Measurements from ENCODE around the gene MYH13.

Gene MYH13

GRCh38 chr17:10349403-10349802 is 23.4 kb downstream of the MYH13 start:
- DNase-seq, result no peak

DNA sequence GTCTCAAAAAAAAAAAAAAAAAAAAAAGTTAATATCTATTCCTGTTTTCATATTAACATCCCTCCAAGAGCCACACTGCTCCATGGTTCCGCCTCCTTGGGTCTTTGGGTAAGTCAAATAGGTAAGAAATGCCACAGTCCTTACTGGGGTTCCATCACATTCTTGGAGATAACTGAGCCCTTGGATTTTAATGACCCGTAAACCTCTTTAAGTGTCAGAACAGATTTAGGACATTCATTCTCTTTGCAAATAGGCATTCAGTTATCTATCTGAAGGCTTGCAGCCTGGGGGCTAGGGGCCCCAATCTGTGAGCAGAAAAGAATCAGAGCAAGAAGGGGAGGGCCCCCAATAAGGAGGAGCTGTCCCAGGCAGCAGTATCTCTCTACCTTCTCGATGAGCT is 28.0 kb downstream of the MYH13 start:
- no peak for DNase-seq

DNA sequence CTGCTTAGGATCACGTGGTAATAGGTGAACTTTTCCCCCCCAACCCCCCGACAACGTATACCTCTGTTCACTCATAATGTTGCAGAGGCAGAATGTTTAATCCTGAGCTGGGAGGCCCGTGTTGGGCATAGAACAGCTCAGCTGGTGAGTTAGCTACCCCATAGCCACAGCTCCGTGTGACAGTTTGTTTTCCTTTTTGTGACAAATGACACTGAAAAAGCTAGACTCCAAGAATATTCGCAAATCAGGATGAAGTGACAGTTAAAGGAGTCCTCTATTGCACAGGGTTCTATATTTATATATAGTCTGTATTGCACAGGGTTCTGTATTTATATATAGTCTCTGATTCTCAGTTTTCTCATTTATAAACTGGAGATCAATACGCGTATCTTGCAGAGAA is 33.8 kb downstream of the MYH13 start:
- DNase-seq, result no peak

GRCh38 chr17:10337976-10338375 is 34.8 kb downstream of the MYH13 start:
- peak in 4 of 58 donors; percentile 1 to 4 (median 3) for DNase-seq

- DNase-seq, result peak in 2 of 58 donors; percentile 13 to 21
Measured at GRCh38 chr17:10337136-10337535, 35.7 kb downstream of the MYH13 start.

GRCh38 chr17:10336393-10336792 is 36.4 kb downstream of the MYH13 start:
- DNase-seq, result no peak

DNA sequence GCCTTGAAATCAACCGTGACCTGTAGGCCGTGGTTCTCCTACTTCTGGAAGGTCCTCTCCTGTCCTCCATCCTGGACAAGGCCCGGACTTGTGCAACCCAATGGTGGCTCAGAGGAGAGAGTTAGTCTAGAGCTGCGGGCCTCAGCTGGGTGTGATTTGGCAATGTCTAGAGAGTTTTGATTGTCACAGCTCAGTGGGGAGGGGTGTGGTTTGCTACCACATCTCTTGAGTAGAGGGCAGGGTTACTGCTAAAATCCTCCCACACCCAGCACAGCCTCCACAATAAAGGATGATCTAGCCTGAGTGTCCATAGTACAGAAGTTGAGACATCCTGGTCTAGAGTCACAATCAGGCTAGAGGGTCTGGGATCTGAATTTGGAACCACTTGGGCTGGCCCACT is 40.3 kb downstream of the MYH13 start:
- DNase-seq, result no peak

GRCh38 chr17:10328971-10329923 is 43.6 kb downstream of the MYH13 start:
- no peak for DNase-seq

DNA sequence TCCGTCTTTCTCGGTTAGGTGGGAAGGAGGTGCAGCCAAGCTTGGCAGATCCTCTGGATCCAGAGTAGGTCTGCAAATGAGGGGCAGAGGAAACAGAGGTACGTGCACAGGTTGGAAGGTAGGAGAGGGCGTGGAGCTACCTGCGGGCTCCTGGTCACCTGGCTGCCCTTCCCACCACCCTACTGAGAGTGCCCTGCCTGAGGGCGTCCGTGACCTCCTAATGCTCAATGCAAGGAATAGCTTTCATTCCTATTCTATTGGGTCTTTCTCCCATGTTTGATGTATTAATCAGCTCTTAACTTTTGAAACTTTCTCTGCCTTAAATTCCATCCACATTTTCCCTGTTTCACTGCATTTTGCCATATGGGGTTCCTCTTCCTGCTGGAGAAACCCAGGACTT is 44.6 kb downstream of the MYH13 start:
- DNase-seq, result no peak

GRCh38 chr17:10327640-10328039 is 45.2 kb downstream of the MYH13 start:
- DNase-seq, result peak in 48 of 58 donors; percentile 3 to 84 (median 44)

DNA sequence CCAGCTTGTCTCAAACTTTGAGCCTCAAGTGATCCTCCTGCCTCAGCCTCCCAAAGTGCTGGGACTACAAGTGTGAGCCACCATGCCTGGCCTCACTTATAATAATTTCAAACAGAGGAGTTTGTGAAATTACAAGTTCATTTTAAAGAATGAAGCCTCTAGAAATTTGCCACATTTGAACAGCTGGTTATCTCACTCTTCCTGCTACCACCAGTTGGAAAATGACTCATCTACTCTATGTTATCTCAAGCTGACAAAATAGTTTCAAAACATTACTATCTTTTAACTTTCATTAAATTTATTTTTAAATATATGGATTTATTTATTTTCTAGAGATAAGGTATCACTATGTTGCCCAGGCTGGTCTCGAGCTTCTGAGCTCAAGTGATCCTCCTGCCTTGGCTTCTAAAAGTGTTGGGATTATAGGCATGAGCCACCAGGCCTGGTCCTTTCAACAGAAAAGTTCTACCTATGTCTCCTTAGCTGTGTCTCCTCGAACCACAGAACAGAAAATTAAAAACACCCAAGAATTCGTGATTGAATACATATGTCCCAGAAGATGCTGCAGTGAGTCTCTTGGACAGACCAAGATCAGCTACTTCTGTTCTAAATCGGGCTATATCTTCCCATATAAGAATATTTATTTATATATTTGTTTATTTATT is 47.6 kb downstream of the MYH13 start:
- DNase-seq, result no peak

DNA sequence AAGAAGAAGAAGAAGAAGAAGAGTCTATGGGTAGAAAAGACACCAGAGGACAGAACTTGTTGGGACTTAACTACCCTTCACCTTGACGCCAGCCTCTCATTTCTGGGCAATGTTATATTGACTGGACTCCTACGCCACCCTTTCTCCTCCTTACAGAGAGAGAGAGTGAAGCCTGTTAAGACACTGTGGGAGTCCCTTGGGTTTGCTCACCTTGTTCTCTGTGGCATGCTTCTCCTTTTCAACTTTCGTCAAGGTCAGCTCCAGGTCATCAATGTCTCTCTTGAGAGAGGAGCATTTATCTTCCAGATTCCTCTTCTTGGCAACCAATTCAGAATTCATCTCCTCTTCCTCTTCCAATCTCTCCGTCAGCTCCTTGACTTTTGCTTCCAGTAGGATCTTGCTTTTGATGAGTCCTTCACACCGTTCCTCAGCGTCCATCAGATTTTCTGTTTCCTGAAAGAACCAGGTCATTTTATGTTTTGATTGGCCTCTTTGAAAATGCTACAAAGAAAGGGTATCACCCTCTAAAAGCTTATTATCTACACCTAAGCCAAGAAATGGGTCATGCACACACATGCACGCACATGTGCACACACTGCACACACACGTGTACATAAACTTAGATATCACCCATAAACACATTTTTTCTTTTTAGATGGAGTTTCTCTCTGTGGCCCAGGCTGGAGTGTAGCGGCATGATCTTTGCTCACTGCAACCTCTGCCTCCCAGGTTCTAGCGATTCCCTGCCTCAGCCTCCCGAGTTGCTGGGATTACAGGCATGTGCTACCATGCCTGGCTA is 48.8 kb downstream of the MYH13 start:
- DNase-seq, result no peak

DNA sequence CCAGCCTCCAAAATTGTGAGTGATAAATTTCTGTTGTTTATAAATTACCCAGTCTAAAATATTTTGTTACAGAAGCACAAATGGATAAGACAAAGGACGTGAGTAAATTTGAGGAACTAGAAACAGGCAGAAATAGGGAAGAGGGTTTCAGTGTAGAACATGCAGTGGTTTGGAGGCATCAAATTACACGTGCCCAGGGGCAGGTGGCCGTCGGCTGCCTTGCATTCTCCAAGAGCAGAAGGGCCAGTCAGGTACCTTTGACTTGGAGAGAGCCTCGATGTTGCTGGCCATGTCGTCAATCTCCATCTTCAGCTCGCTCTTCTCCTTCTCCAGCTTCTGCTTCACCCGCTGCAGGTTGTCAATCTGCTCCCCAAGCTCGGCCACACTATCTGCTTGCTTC is 54.3 kb downstream of the MYH13 start:
- no peak for DNase-seq

- DNase-seq, result no peak
Measured at GRCh38 chr17:10317543-10317834, 55.3 kb downstream of the MYH13 start.

DNA sequence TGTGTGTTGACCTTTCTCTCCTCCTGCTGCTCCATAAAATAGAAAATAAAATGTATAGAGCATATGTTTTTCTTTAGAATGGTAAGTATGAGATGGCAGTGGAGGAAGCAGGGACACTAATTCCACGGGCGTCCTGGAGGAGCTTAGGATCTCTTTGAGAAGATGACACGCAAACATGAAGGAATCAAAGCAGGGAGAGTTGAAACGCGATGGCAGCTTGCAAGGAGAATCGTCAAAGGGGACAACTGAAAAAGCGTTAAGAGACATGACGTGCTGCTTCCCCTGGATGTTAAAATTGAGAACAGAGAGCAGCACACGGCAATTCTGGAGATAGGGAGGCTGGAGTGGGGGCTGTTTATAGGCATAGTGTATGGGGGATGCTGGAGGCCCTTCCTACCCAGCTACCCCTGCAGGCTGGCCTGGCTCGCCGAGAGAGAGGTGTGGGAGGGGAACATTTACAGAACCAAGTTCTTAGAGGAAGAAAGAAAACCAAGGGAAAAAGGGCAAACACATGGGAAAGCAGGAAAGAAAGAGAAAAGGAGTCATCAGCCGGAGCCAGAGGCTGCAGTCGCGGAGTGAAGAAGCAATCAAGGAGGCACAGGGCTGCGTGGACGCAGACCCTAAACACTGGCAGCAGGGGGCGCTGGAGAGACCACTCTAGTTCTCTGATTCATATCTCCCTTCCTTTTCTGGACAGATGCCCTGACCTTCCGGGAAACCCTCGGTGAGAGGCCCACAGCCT is 55.8 kb downstream of the MYH13 start:
- DNase-seq, result peak in 33 of 58 donors; percentile 3 to 72 (median 14)

GRCh38 chr17:10314329-10314728 is 58.5 kb downstream of the MYH13 start:
- DNase-seq, result no peak

GRCh38 chr17:10313037-10313672 is 59.7 kb downstream of the MYH13 start:
- DNase-seq, result no peak

DNA sequence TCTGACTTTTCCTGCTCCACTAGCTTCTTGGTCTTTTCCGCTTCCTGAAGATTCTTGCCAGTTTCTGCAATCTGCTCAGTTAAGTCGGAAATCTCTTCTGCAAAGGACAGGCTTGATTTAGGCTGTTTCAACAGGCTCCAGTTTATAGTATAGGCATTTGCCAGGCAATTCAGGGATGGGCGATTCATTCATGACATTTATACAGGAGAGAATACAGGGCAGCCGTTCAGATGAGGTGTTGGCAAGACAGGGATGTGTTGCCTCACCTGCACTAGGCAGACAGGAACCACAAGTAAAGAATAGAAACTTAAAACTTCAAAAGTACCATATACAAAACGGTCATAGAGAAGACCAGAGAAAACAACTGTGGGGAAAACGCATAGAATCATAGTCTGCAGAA is 61.7 kb downstream of the MYH13 start:
- DNase-seq, result no peak

- no peak for DNase-seq
Measured at GRCh38 chr17:10309003-10309974, 63.5 kb downstream of the MYH13 start.

- DNase-seq, result no peak
Measured at GRCh38 chr17:10306585-10306984, 66.2 kb downstream of the MYH13 start.
